ENCODE data around the gene FZD4.

Gene FZD4

DNA sequence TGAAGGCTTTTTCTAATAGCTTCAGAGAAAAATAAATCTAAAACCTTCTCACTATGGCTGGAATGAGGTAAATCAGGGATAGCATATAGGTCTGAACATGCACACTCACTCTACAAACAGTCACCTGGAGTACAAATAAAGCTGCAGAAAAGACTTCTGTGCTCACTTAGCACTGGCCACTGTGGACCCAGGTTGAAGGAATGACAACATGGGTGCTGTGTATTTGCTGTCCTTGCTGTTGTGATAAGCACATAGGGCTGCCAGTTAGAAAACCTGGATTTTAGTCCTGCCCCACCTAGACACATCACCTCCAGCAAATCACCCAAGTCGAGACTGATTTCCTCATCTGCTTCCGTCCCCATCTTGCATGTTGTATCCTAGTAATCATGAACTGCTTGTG, 51.2 kb downstream of the FZD4 start:
- no peak for DNase-seq

DNA sequence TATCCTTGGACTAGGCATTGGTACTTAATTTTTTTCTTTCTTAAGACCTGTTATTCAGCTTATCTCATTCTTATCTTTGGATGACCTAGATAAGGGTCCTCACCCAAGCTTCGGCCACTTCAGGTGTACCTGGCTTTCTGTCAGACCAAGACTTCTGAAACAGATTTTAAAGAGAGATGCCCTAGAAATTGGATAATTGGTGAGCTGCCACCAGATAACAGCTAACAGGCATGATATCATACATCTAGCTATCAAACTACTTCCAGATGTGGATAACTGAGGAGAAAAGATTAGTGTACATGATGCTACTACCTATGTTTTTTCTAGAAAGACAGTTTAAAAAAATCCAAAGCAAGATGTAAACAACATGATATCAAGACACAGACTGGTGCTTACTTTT, 52.9 kb downstream of the FZD4 start:
- DNase-seq = no peak

DNA sequence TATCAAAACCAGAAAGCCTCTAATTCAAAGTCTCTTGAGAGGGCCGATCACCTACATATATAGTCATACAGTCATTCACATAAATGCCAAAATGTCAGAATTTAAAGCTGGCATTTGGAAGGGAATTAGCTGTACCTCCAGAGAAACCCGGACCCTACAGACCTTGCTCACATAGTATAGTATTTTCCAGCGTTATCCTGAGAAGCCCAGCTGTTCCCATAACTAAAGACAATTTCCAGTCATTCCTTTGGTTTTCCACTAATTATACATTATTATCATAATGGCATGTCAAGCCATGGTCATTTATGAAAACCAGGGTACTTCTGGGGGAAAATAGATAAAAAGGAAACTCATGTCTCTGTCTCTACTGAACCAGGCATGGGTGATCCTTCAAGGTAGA, 53.6 kb downstream of the FZD4 start:
- DNase-seq = no peak

DNA sequence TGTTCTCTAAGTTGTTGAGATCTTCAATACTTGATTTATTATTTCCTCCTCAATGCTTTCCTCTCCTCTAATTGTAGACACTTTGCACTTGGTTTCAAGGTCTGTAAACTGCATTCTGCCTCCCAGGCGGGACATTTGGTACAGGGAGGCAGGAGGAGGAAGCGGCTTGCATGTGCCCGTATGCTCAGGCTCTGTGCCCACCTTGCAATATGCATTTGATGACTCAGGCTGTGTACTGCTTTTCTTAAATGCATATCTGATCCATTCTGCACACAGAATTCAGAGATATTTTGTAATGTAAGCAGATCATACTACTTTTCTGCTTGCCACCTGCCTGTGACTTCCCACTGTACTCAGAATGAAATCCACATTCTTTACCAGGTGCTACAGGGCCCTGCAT, 55.0 kb downstream of the FZD4 start:
- no peak for DNase-seq

DNA sequence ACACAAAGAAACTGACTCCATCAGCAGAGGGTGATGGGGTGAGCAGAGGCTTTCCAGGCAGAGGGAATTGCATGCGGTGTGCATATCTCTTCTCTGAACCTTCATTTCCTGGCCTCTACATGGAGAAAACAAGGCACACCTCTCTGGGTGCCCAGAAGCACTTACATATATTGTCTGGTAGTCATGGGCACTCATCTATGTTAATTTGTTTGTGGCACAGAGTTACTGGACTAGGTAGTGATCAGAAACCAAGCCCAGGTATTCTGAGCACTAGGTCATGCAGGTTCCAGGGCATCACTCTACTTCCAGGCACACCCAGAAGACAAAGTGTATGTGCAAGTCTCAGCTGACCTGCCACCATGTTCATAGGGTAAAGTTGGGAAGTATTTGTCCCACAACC, 56.5 kb downstream of the FZD4 start:
- no peak for DNase-seq

DNA sequence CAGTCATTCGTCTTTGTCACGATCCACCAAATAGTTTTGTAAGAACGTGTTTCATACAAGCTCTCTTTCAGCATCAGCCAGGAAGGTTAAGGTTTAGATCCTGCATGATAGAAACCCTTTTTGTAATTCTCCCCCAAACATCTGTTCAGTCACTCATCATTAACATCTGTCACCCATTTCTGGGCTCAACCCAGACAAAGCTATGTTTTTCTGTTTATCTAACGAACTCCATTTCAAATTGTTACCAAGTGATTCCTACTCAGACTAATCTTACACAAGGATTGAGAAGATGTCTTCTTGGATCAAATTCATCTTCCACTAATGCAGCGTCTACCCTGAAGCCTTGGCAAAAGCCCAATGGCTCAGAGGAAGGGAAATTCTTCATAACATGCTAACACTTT, 58.8 kb downstream of the FZD4 start:
- no peak for DNase-seq

All from SIG-M5 (cell line).